ENCODE measurements around the gene HACL1.

DNA sequence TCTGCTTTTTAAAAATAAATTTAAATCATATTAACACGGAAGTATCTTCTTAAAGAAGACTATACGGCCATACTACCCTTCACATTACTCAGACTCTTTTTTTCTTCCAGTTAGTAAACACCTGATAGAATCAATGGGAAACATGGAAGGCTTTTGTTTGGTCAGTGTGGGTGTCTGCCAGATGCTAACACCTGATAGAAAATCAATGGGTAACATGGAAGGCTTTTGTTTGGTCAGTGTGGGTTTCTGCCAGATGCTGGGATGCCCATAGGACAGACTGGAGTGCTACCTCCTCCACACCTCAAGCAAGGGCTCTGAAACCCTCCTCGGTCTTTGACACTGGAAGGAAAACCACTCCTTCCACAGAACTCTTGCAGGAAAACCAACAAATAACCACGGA is 29.2 kb downstream of the HACL1 start:
- TF ChIP-seq, protein P1, sequence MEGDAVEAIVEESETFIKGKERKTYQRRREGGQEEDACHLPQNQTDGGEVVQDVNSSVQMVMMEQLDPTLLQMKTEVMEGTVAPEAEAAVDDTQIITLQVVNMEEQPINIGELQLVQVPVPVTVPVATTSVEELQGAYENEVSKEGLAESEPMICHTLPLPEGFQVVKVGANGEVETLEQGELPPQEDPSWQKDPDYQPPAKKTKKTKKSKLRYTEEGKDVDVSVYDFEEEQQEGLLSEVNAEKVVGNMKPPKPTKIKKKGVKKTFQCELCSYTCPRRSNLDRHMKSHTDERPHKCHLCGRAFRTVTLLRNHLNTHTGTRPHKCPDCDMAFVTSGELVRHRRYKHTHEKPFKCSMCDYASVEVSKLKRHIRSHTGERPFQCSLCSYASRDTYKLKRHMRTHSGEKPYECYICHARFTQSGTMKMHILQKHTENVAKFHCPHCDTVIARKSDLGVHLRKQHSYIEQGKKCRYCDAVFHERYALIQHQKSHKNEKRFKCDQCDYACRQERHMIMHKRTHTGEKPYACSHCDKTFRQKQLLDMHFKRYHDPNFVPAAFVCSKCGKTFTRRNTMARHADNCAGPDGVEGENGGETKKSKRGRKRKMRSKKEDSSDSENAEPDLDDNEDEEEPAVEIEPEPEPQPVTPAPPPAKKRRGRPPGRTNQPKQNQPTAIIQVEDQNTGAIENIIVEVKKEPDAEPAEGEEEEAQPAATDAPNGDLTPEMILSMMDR (IDR thresholded peaks at IDR 0.05) = no peak
- no peak for TF ChIP-seq PRRX2 (CRISPR knock-in tag; IDR thresholded peaks at IDR 0.05)
- TF ChIP-seq NR3C1 (CRISPR knock-in tag; conservative IDR thresholded peaks at IDR 0.05; ENCODE audit: low read depth) = no peak
- TF ChIP-seq, protein P2, sequence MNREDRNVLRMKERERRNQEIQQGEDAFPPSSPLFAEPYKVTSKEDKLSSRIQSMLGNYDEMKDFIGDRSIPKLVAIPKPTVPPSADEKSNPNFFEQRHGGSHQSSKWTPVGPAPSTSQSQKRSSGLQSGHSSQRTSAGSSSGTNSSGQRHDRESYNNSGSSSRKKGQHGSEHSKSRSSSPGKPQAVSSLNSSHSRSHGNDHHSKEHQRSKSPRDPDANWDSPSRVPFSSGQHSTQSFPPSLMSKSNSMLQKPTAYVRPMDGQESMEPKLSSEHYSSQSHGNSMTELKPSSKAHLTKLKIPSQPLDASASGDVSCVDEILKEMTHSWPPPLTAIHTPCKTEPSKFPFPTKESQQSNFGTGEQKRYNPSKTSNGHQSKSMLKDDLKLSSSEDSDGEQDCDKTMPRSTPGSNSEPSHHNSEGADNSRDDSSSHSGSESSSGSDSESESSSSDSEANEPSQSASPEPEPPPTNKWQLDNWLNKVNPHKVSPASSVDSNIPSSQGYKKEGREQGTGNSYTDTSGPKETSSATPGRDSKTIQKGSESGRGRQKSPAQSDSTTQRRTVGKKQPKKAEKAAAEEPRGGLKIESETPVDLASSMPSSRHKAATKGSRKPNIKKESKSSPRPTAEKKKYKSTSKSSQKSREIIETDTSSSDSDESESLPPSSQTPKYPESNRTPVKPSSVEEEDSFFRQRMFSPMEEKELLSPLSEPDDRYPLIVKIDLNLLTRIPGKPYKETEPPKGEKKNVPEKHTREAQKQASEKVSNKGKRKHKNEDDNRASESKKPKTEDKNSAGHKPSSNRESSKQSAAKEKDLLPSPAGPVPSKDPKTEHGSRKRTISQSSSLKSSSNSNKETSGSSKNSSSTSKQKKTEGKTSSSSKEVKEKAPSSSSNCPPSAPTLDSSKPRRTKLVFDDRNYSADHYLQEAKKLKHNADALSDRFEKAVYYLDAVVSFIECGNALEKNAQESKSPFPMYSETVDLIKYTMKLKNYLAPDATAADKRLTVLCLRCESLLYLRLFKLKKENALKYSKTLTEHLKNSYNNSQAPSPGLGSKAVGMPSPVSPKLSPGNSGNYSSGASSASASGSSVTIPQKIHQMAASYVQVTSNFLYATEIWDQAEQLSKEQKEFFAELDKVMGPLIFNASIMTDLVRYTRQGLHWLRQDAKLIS (CRISPR knock-in tag; IDR thresholded peaks at IDR 0.05; ENCODE audit: borderline replicate concordance) = no peak
- no peak for TF ChIP-seq NR2C2 (CRISPR knock-in tag; IDR thresholded peaks at IDR 0.05)
- TF ChIP-seq, protein P3, sequence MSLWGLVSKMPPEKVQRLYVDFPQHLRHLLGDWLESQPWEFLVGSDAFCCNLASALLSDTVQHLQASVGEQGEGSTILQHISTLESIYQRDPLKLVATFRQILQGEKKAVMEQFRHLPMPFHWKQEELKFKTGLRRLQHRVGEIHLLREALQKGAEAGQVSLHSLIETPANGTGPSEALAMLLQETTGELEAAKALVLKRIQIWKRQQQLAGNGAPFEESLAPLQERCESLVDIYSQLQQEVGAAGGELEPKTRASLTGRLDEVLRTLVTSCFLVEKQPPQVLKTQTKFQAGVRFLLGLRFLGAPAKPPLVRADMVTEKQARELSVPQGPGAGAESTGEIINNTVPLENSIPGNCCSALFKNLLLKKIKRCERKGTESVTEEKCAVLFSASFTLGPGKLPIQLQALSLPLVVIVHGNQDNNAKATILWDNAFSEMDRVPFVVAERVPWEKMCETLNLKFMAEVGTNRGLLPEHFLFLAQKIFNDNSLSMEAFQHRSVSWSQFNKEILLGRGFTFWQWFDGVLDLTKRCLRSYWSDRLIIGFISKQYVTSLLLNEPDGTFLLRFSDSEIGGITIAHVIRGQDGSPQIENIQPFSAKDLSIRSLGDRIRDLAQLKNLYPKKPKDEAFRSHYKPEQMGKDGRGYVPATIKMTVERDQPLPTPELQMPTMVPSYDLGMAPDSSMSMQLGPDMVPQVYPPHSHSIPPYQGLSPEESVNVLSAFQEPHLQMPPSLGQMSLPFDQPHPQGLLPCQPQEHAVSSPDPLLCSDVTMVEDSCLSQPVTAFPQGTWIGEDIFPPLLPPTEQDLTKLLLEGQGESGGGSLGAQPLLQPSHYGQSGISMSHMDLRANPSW (CRISPR knock-in tag; conservative IDR thresholded peaks at IDR 0.05; ENCODE audit: low read depth) = no peak

Measured in WTC11 (cell line).